Fibroblast of villous mesenchyme (primary cell): ENCODE measurements around the gene UTP18. TPM values are rescaled to one million over a fixed set of nuclear protein-coding genes. Genes with fewer than 3 reads are reported as not detected.
"Not testable (repeated sequence)": the region's sequence is repeated elsewhere in the genome, so short reads cannot be mapped to it uniquely, and the experiment has no call there.

Experiments
- DNase-seq: peaks from one replicate; pipeline ENCODE4 v3.0.0-alpha.2; 2010; ENCODE audit warnings: low read depth
- H3K4me3 ChIP-seq: 2 replicates; pipeline ENCODE4 v1.5.1; 2011; ENCODE audit warnings: low read depth, mild to moderate bottlenecking, low read length
- total RNA-seq: library from RNA; depleted of rRNA; stranded (reverse); fragments of >200 nt; gene quantifications from 2 replicates; pipeline ENCODE4 v1.2.3, GENCODE V29; 2012
- TF ChIP-seq, protein P1 (sequence below): IDR thresholded peaks from 2 replicates; pipeline ENCODE4 v1.5.1; 2012; ENCODE audit warnings: low read depth, mild to moderate bottlenecking, low read length; ENCODE audit not compliant: insufficient read depth

Gene UTP18
- total RNA-seq, result 29.6 and 44.0 TPM in 2 replicates

- peak within 1 kb of the TSS; percentile 89 for H3K4me3 ChIP-seq
- TF ChIP-seq, protein P1, sequence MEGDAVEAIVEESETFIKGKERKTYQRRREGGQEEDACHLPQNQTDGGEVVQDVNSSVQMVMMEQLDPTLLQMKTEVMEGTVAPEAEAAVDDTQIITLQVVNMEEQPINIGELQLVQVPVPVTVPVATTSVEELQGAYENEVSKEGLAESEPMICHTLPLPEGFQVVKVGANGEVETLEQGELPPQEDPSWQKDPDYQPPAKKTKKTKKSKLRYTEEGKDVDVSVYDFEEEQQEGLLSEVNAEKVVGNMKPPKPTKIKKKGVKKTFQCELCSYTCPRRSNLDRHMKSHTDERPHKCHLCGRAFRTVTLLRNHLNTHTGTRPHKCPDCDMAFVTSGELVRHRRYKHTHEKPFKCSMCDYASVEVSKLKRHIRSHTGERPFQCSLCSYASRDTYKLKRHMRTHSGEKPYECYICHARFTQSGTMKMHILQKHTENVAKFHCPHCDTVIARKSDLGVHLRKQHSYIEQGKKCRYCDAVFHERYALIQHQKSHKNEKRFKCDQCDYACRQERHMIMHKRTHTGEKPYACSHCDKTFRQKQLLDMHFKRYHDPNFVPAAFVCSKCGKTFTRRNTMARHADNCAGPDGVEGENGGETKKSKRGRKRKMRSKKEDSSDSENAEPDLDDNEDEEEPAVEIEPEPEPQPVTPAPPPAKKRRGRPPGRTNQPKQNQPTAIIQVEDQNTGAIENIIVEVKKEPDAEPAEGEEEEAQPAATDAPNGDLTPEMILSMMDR, result no peak
- DNase-seq, result peak; percentile 99
Observed at GRCh38 chr17:51260237-51261023, at the start of gene UTP18. TSS of gene UTP18 (plus strand) at chr17:51260546. CDS start at chr17:51260585, 39 bp downstream.

- no peak overlapping the region for H3K4me3 ChIP-seq
- no peak for DNase-seq
- TF ChIP-seq, protein P1, result no peak
Observed at GRCh38 chr17:51214920-51215319, 45.4 kb upstream of the UTP18 start.

DNA sequence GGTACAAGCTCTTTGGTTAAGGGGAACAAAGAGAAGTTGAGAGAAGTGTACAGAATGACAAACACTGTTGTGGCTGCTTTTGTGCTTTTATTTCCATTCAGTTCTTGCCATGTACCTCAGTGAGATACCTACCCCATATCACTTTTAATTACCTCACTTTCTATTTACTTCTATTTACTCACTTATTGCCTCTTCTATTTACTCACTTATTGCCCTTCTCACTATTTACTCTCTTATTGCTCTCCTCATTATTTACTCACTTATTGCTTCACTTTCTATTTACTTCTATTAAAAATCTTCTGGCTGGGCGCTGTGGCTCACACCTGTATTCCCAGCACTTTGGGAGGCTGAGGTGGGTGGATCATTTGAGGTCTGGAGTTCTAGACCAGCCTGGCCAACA lies 42.4 kb upstream of the UTP18 start:
- H3K4me3 ChIP-seq, result no peak overlapping the region
- DNase-seq, result no peak
- TF ChIP-seq, protein P1, result no peak

DNA sequence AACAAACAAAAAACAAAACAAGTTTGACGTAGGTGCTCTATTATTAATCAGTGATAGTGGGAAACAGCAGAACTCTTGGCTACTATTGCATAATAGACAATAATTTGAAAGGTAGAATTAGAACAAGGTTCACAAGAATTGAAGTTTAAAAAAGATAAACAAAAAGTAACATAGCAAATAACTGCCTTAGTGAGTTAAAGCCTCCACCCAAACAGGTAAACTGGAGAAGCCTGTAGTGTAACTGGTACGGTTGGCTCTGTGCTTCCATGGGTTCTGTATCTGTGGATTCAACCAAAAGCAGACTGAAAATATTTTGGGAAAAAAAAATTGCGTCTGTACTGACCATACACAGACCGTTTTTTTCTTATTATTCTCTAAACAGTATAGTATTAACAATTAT lies 39.0 kb upstream of the UTP18 start:
- DNase-seq, result no peak
- H3K4me3 ChIP-seq, result no peak overlapping the region
- TF ChIP-seq, protein P1, result no peak

- TF ChIP-seq, protein P1, result no peak
- H3K4me3 ChIP-seq, result no peak overlapping the region
- DNase-seq, result no peak
Observed at GRCh38 chr17:51224402-51225262, 35.7 kb upstream of the UTP18 start.

GRCh38 chr17:51225523-51225922 lies 34.8 kb upstream of the UTP18 start:
- not testable (repeated sequence) for DNase-seq, H3K4me3 ChIP-seq

GRCh38 chr17:51228161-51228560 lies 32.2 kb upstream of the UTP18 start:
- peak; percentile 50 for DNase-seq
- no peak overlapping the region for H3K4me3 ChIP-seq
- TF ChIP-seq, protein P1, result no peak
